Lower leg skin (tissue), 3 donors: Measurements from ENCODE around the gene ARFGAP3.
"Not testable (repeated sequence)": the region's sequence is repeated elsewhere in the genome, so short reads cannot be mapped to it uniquely, and the experiment has no call there.

Experiments
- CTCF ChIP-seq, 3 donors: fragments of 450-650 bp; IDR thresholded peaks; one replicate each; pipeline ENCODE4 v1.5.1; 2016; ENCODE audit warnings: antibody characterized with exemption in 3 of 3, mild to moderate bottlenecking in 3 of 3, moderate library complexity in 2 of 3
- POLR2A ChIP-seq, 2 donors: fragments of 450-650 bp; IDR thresholded peaks; one replicate each; pipeline ENCODE4 v1.6.1; 2016 to 2017; ENCODE audit warnings: antibody characterized with exemption in 2 of 2, mild to moderate bottlenecking in 1 of 2, moderate library complexity in 1 of 2

GRCh38 chr22:42755121-42755520, 102.0 kb downstream of the ARFGAP3 start:
- not testable (repeated sequence) for TF ChIP-seq POLR2A, CTCF (IDR thresholded peaks at IDR 0.05)
